ENCODE data around the gene GLS2.

GLS2 gene

DNA sequence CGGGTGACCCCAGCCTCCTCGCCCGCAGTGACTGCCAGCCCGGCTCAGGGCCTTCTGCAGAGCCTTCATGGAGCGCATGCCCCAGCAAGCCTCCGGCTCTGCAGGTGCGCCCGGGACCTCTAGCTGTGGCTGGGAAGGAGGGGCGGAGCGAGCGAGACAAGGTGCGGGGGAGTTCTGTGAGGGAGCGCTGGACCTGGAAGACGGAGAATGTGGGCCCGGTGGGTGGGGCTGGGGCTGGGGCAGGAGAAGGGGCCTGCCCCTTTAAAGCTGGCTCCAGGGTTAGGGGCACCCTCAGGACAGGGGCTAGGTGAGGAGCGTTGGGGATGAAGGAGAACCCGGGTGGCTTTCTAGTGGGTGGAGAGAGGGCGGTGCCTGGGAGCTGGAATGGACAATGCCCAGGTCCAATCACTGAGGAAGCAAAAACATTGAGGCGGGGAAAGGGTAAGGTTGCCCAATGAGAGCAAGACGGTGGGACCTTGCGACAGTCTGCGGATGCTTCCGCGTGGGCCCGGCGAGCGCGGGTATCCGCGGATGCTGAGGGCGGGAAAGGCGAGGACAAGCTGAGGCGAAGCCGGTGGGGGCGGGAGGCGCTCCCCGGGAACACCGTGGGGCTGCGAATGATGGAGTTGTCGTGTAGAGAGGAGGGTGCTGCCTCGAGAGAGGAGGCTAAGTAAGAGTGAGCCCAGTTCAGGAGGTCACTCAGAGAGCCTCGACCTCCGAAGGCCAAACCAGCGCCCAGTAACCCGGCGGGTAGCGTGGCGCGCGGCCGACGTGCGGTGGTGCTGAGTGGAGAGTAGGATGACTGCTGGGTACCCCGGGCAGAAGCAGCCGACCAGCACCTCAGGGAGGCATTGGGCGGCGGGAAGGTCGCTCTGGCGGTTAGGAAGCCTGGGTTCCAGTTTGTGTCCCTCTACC is at the start of gene GLS2:
Gene GLS2, minus strand, starts transcription at position 121 of the 915 bp plus-strand sequence. Its CDS starts 43 bp downstream, at position 78.
- Histone ChIP-seq H3K27ac (ENCODE audit: low read depth, low read length) (no peak within 1 kb of the TSS), H2AFZ (ENCODE audit: low read length, unreplicated experiment) (peak within 1 kb of the TSS; percentile 49), H3K36me3 (ENCODE audit: insufficient read depth, low read length) (no peaks in the 10 kb centered on the region), H3K27me3 (ENCODE audit: insufficient read depth, low read length) (peaks cover 19% of the 10 kb centered on the region), H3K4me1 (ENCODE audit: control insufficient read depth, insufficient read depth, low read length, unreplicated experiment) (no peaks in the 10 kb centered on the region), H3K79me2 (ENCODE audit: control insufficient read depth, insufficient read depth, low read length, unreplicated experiment) (no peaks in the 10 kb centered on the region), H3K4me3 (ENCODE audit: low read depth, low read length) (peak within 1 kb of the TSS; percentile 73)

DNA sequence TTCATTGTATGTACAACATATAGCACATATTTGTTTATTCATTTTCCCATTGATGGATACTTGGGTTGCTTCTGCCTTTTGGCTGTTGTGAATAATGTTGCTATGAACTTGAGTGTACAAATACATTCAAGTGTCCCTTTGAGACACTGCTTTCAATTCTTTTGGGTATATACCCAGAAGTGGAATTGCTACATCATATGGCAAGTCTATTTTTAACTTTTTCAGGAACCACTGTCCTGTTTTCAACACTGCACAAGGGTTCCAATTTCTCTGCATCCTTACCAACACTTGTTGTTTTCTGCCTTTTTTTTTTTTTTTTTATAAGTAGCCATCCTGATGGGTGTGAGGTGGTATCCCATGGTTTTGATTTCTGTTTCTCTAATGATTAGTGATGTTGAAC is 49.6 kb upstream of the GLS2 start:
- no peak overlapping the region for H3K4me3 ChIP-seq (ENCODE audit: low read depth, low read length)
- H2AFZ ChIP-seq (ENCODE audit: low read length, unreplicated experiment): no peak overlapping the region
- peaks cover 6% of the 10 kb centered on the region for H3K4me1 ChIP-seq (ENCODE audit: control insufficient read depth, insufficient read depth, low read length, unreplicated experiment)
- H3K27ac ChIP-seq (ENCODE audit: low read depth, low read length): peak overlapping the region; percentile 0; the same call in 1 of the 2 replicates
- peaks cover 60% of the 10 kb centered on the region for H3K79me2 ChIP-seq (ENCODE audit: control insufficient read depth, insufficient read depth, low read length, unreplicated experiment)
- H3K36me3 ChIP-seq (ENCODE audit: insufficient read depth, low read length): no peaks in the 10 kb centered on the region
- H3K27me3 ChIP-seq (ENCODE audit: insufficient read depth, low read length): no peaks in the 10 kb centered on the region

DNA sequence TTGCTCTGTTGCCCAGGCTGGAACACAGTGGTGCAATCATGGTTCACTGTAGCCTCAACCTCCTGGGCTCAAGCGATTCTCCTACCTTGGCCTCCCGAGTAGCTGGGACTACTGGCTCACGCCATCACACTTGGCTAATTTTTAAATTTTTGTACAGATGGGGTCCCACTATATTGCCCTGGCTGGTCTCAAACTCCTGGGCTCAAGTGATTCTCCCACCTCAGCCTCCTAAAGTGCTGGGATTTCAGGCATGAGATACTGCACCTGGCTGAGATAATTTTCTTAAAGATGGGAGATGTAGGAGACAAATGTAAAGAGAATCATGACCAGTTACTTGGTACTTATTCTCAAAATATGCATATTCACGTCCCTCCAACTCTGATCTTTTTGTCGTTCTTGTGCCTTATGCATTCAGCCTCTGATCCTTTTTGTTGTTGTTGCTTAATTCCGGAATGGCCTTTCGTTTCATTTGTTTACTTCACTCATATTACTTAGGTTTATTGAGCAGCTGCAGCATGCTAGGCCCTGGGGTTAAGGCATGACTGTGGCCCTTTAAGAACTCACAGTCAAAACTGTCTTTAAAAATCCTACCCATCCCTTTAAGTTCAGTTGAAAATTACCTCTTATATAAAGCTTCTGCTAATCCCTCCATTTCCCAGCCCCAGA is 42.6 kb upstream of the GLS2 start:
- H3K79me2 ChIP-seq (ENCODE audit: control insufficient read depth, insufficient read depth, low read length, unreplicated experiment): peaks cover 80% of the 10 kb centered on the region
- H3K4me1 ChIP-seq (ENCODE audit: control insufficient read depth, insufficient read depth, low read length, unreplicated experiment): peaks cover 27% of the 10 kb centered on the region
- H3K27ac ChIP-seq (ENCODE audit: low read depth, low read length): no peak overlapping the region
- H3K4me3 ChIP-seq (ENCODE audit: low read depth, low read length): no peak overlapping the region
- H3K27me3 ChIP-seq (ENCODE audit: insufficient read depth, low read length): no peaks in the 10 kb centered on the region
- H2AFZ ChIP-seq (ENCODE audit: low read length, unreplicated experiment): no peak overlapping the region
- peaks cover 2% of the 10 kb centered on the region; the same call in 1 of the 2 replicates for H3K36me3 ChIP-seq (ENCODE audit: insufficient read depth, low read length)

DNA sequence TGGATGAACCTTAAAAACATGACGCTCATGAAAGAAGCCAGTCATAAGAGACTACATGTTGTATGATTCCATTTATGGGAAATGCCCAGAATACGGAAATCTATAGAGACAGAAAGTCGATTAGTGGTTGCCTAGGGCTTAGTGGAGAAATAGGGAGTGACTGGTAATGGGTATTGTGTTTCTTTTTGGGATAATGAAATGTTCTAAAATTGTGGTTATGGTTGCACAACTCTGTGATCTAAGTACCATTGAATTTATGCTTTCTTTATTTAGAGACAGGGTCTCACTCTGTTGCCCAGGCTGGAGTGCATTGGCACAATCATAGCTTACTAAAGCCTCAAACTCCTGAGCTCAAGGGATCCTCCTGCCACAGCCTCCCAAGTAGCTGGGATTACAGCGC is 41.7 kb upstream of the GLS2 start:
- H3K79me2 ChIP-seq (ENCODE audit: control insufficient read depth, insufficient read depth, low read length, unreplicated experiment): peaks cover 82% of the 10 kb centered on the region
- peaks cover 2% of the 10 kb centered on the region; the same call in 1 of the 2 replicates for H3K36me3 ChIP-seq (ENCODE audit: insufficient read depth, low read length)
- peaks cover 27% of the 10 kb centered on the region for H3K4me1 ChIP-seq (ENCODE audit: control insufficient read depth, insufficient read depth, low read length, unreplicated experiment)
- H3K27me3 ChIP-seq (ENCODE audit: insufficient read depth, low read length): no peaks in the 10 kb centered on the region
- H2AFZ ChIP-seq (ENCODE audit: low read length, unreplicated experiment): no peak overlapping the region
- H3K4me3 ChIP-seq (ENCODE audit: low read depth, low read length): no peak overlapping the region
- H3K27ac ChIP-seq (ENCODE audit: low read depth, low read length): no peak overlapping the region

DNA sequence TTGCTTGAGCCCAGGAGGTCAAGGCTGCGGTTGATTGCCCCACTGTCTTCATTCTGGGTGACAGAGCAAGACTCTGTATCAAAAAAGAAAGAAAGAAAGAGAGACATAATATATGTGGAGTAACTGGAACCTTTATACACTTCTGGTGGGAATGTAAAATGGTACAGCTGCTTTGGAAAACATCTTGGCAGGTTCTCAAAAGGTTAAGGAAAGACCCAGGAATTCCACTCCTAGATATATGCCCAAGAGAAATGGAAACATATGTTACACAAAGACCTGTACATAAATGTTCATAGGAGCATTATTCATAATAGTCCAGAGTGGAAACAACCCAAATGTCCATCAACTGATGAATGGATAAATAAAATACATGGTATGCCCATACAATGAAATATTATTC is 40.9 kb upstream of the GLS2 start:
- H3K4me3 ChIP-seq (ENCODE audit: low read depth, low read length): no peak overlapping the region
- H3K36me3 ChIP-seq (ENCODE audit: insufficient read depth, low read length): peaks cover 2% of the 10 kb centered on the region; the same call in 1 of the 2 replicates
- H3K4me1 ChIP-seq (ENCODE audit: control insufficient read depth, insufficient read depth, low read length, unreplicated experiment): peaks cover 31% of the 10 kb centered on the region
- no peaks in the 10 kb centered on the region for H3K27me3 ChIP-seq (ENCODE audit: insufficient read depth, low read length)
- H3K79me2 ChIP-seq (ENCODE audit: control insufficient read depth, insufficient read depth, low read length, unreplicated experiment): peaks cover 84% of the 10 kb centered on the region
- H2AFZ ChIP-seq (ENCODE audit: low read length, unreplicated experiment): no peak overlapping the region
- H3K27ac ChIP-seq (ENCODE audit: low read depth, low read length): no peak overlapping the region

DNA sequence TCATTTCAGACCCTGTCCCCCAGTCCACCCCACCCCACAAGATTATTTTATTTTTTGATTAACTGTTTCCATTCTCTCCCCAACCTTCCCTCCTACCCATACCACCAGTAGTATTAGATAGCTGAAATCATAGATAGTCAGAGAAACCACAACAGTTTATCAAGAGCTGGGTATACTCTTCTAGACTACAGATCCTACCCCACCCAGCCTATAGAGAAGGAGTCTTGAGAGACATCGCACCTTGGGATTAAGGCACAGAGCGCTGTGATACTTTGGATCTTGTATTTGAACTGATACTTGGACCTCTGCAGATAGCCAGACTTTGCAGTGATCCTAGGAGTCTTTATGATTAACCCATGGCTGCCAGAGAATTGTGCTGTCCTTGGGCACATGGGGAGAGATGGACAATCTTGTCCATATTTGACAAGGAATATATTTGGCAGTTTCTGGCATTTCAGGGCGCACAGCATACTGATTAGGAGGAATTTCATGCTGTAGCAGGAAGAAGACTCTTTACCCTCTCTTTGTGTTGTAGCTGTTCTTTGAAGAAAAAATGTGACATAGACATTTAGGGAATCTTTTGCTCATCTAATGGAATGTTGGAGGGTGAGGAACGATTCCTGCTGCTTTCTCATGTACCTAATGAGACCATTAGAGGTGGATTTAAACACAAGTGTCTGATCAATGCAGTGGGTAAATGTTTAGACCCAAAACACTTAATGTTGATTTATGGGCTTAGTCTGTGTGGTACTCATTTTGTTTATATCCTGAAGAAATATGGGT is 34.6 kb upstream of the GLS2 start:
- Histone ChIP-seq H3K4me1 (ENCODE audit: control insufficient read depth, insufficient read depth, low read length, unreplicated experiment) (peaks cover 48% of the 10 kb centered on the region), H3K27me3 (ENCODE audit: insufficient read depth, low read length) (no peaks in the 10 kb centered on the region), H3K36me3 (ENCODE audit: insufficient read depth, low read length) (no peaks in the 10 kb centered on the region), H3K79me2 (ENCODE audit: control insufficient read depth, insufficient read depth, low read length, unreplicated experiment) (peaks cover 55% of the 10 kb centered on the region), H3K27ac (ENCODE audit: low read depth, low read length) (peak overlapping the region; percentile 89), H2AFZ (ENCODE audit: low read length, unreplicated experiment) (no peak overlapping the region), H3K4me3 (ENCODE audit: low read depth, low read length) (peak overlapping the region; percentile 91)

DNA sequence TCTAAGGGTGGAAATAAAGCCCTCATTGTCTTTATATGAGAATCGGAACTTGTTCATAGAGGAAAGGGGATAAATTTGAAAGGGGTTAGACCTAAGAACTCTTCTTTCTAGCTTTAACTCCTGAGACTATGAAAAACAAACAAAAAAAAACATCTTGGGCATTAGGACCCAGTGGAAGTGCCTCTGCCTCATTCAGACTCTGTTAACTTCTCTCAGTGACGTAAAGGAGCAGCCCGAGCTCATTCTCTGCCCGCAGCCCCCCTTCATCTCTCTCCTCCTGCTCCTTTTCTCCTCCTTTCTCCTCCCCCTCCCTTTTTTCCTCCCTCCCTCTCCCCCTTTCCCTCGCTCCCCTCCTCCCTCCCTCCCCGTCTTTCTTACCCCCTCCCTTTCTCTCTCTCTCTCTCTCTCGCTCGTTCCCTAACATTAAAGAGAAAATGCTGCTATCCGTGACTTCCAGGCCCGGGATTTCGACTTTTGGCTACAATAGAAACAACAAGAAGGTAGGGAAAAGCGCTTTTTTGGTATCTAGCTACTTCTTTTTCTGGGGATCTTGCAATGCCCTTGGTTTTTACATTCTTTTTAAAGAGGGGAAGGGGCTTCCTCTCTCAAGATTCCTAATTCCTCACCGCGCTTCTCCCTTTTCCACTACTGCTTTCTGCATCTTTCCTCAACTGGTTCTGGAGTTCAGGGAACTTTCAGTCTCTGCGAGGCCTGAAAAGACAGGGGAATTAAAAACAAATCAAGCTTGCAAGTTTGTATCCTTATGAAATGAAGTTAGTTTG is 33.8 kb upstream of the GLS2 start, which contains the start of gene RBMS2:
Gene RBMS2, plus strand, starts transcription at position 231 of the 782 bp plus-strand sequence. Its CDS starts 204 bp downstream, at position 435.
- Histone ChIP-seq H3K4me1 (ENCODE audit: control insufficient read depth, insufficient read depth, low read length, unreplicated experiment) (peaks cover 41% of the 10 kb centered on the region), H3K79me2 (ENCODE audit: control insufficient read depth, insufficient read depth, low read length, unreplicated experiment) (peaks cover 47% of the 10 kb centered on the region), H3K27ac (ENCODE audit: low read depth, low read length) (peak within 1 kb of the TSS; percentile 89), H3K27me3 (ENCODE audit: insufficient read depth, low read length) (no peaks in the 10 kb centered on the region), H3K4me3 (ENCODE audit: low read depth, low read length) (peak within 1 kb of the TSS; percentile 91), H3K36me3 (ENCODE audit: insufficient read depth, low read length) (no peaks in the 10 kb centered on the region), H2AFZ (ENCODE audit: low read length, unreplicated experiment) (peak within 1 kb of the TSS; percentile 77)

DNA sequence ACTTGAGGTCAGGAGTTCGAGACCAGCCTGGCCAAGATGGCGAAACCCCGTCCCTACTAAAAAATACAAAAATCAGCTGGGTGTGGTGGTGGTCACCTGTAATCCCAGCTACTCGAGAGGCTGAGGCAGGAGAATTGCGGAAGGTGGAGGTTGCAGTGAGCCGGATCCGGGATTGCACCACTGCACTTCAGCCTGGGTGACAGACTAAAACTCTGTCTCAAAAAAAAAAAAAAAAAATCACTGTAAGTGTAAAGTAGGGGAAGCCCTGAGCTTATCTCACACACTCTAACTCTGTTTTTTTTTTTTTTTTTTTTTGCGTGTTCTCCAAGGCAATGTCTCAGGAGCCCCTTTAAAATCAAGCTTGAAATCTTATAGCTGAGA is 33.2 kb upstream of the GLS2 start:
- Histone ChIP-seq H3K4me1 (ENCODE audit: control insufficient read depth, insufficient read depth, low read length, unreplicated experiment) (peaks cover 36% of the 10 kb centered on the region), H3K36me3 (ENCODE audit: insufficient read depth, low read length) (no peaks in the 10 kb centered on the region), H3K27ac (ENCODE audit: low read depth, low read length) (peak overlapping the region; percentile 89), H2AFZ (ENCODE audit: low read length, unreplicated experiment) (peak overlapping the region; percentile 77), H3K79me2 (ENCODE audit: control insufficient read depth, insufficient read depth, low read length, unreplicated experiment) (peaks cover 41% of the 10 kb centered on the region), H3K27me3 (ENCODE audit: insufficient read depth, low read length) (no peaks in the 10 kb centered on the region), H3K4me3 (ENCODE audit: low read depth, low read length) (peak overlapping the region; percentile 91)

DNA sequence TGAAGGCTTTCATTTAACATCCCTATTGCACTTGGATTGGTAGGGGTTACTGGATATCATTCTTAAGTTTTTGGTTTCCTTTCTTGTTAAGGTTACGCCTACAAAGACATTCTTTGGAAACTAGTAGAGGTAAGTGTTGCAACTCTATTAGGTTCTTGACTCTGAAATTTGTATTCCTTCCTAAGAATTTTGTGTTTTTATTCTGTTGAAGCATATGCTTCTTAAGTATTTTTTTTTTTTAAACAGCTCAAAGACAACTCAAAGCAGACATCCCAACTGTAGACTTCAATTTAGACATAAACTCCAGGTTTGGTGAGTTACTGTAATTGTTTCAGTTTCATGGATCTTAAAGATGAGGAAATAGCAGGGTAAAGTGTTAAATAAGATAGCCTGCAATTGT is 32.5 kb upstream of the GLS2 start:
- Histone ChIP-seq H3K4me1 (ENCODE audit: control insufficient read depth, insufficient read depth, low read length, unreplicated experiment) (peaks cover 36% of the 10 kb centered on the region), H3K4me3 (ENCODE audit: low read depth, low read length) (peak overlapping the region; percentile 91), H3K27me3 (ENCODE audit: insufficient read depth, low read length) (no peaks in the 10 kb centered on the region), H3K36me3 (ENCODE audit: insufficient read depth, low read length) (no peaks in the 10 kb centered on the region), H2AFZ (ENCODE audit: low read length, unreplicated experiment) (peak overlapping the region; percentile 39), H3K79me2 (ENCODE audit: control insufficient read depth, insufficient read depth, low read length, unreplicated experiment) (peaks cover 37% of the 10 kb centered on the region), H3K27ac (ENCODE audit: low read depth, low read length) (peak overlapping the region; percentile 89)

All from ACC112 (cell line).